HG03280 (cell line): ENCODE results near the gene IL31.
A peak's percentile ranks its signal among the peaks of the same experiment; 100 is the strongest.
"Not testable (repeated sequence)": the region's sequence is repeated elsewhere in the genome, so short reads cannot be mapped to it uniquely, and the experiment has no call there.

ENCODE experiments used
- ATAC-seq: cut with Tn5 transposase; IDR thresholded peaks from one replicate; pipeline ENCODE4 v1.9.1; 2021; ENCODE audit warnings: mild to moderate bottlenecking, moderate library complexity; ENCODE audit not compliant: unreplicated experiment

IL31 gene

GRCh38 chr12:122194804-122195203 is 20.8 kb upstream of the IL31 start:
- no peak for ATAC-seq

GRCh38 chr12:122192441-122192840 is 18.4 kb upstream of the IL31 start:
- no peak for ATAC-seq

- ATAC-seq: no peak
Observed at GRCh38 chr12:122190842-122191668, 17.0 kb upstream of the IL31 start.

GRCh38 chr12:122189626-122190475 is 15.8 kb upstream of the IL31 start:
- no peak for ATAC-seq

- no peak for ATAC-seq
Observed at GRCh38 chr12:122187466-122187865, 13.4 kb upstream of the IL31 start.

GRCh38 chr12:122185494-122186082 is 11.6 kb upstream of the IL31 start:
- no peak for ATAC-seq

GRCh38 chr12:122185079-122185478 is 11.1 kb upstream of the IL31 start:
- ATAC-seq: no peak

- ATAC-seq: no peak
Observed at GRCh38 chr12:122184517-122184916, 10.5 kb upstream of the IL31 start.

- ATAC-seq: no peak
Observed at GRCh38 chr12:122183588-122183940, 9.5 kb upstream of the IL31 start.

- ATAC-seq: no peak
Observed at GRCh38 chr12:122182887-122183587, 9.0 kb upstream of the IL31 start, which contains the start of gene LRRC43. Gene LRRC43 (plus strand): TSS chr12:122183123. CDS start chr12:122183145, 22 bp downstream.

GRCh38 chr12:122176473-122176872 is 2.5 kb upstream of the IL31 start:
- not testable (repeated sequence) for ATAC-seq

GRCh38 chr12:122172262-122172939 is 1.6 kb downstream of the IL31 start:
- no peak for ATAC-seq

- no peak for ATAC-seq
Observed at GRCh38 chr12:122171399-122171798, 2.6 kb downstream of the IL31 start.

- no peak for ATAC-seq
Observed at GRCh38 chr12:122168492-122168891, 5.5 kb downstream of the IL31 start.

- ATAC-seq: no peak
Observed at GRCh38 chr12:122167356-122167925, 6.6 kb downstream of the IL31 start.

GRCh38 chr12:122166422-122167349 is 7.3 kb downstream of the IL31 start:
- ATAC-seq: peak; percentile 70

GRCh38 chr12:122162976-122163375 is 11.0 kb downstream of the IL31 start:
- ATAC-seq: no peak

- no peak for ATAC-seq
Observed at GRCh38 chr12:122161682-122162081, 12.3 kb downstream of the IL31 start.

GRCh38 chr12:122160761-122161160 is 13.3 kb downstream of the IL31 start:
- no peak for ATAC-seq
